ENCODE results near the gene NECAB2. TPM values are rescaled to one million over a fixed set of nuclear protein-coding genes. Genes with fewer than 3 reads are reported as not detected.

The NECAB2 gene
- total and polyA plus RNA-seq, 2 of the 8 experiments (the other 6 are each of a cell fraction or from before 2014, with no cell fraction given), result 3.6 to 4.2 TPM

GRCh38 chr16:83965444-83966152 lies 2.4 kb upstream of the NECAB2 start:
- H4K91ac ChIP-seq (replicated peaks; ENCODE audit: insufficient read length, low read length), result no peak overlapping the region
- no peak overlapping the region for H3K4me3 ChIP-seq (ENCODE audit: extremely low read depth in 1 of 4, insufficient read depth in 2 of 4, low read depth in 3 of 4, low read length in 4 of 4)
- no peaks in the 10 kb centered on the region for H3K79me2 ChIP-seq (ENCODE audit: control insufficient read depth in 1 of 2, insufficient read depth in 2 of 2, low read length in 2 of 2)
- no peak for DNase-seq (ENCODE audit: low read depth in 1 of 2, low spot score in 2 of 2)
- H4K8ac ChIP-seq (ENCODE audit: extremely low read depth, insufficient read depth, low read length), result no peak overlapping the region; the same call in 1 of the 2 replicates
- no peaks in the 10 kb centered on the region for H3K79me1 ChIP-seq (ENCODE audit: low read depth, low read length)
- peaks cover 0 to 11% (median 7%) of the 10 kb centered on the region in 4 experiments; a peak in 6 of 7 replicates for H3K4me1 ChIP-seq (replicated peaks in 1 of 4; ENCODE audit: control insufficient read depth in 3 of 4, insufficient read depth in 4 of 4, low read length in 3 of 4)
- no peak overlapping the region for H2BK15ac ChIP-seq (ENCODE audit: low read length)
- H3K23me2 ChIP-seq (ENCODE audit: low read depth, low read length), result peaks cover 11% of the 10 kb centered on the region; the same call in 1 of the 2 replicates
- FAIRE-seq, result no peak
- no peak overlapping the region for H3K4ac ChIP-seq (replicated peaks; ENCODE audit: insufficient read length, low read depth, low read length)
- no peak overlapping the region for H3K4me2 ChIP-seq (ENCODE audit: insufficient read depth in 1 of 2, low read depth in 2 of 2, low read length in 2 of 2)
- H3K9ac ChIP-seq (replicated peaks in 1 of 4; ENCODE audit: extremely low read depth in 1 of 4, low read depth in 3 of 4, low read length in 3 of 4), result no peak overlapping the region
- H4K20me1 ChIP-seq (replicated peaks in 1 of 2; ENCODE audit: control insufficient read depth in 1 of 2, insufficient read depth in 2 of 2, low read length in 2 of 2), result peaks cover 0 to 3% of the 10 kb centered on the region in 2 experiments
- H2AK5ac ChIP-seq (ENCODE audit: low read depth, low read length), result no peak overlapping the region
- no peak overlapping the region for H4K5ac ChIP-seq (ENCODE audit: insufficient read length, low read depth, low read length)
- H2AFZ ChIP-seq (ENCODE audit: low read length), result no peak overlapping the region
- H3K36me3 ChIP-seq (ENCODE audit: control insufficient read depth in 2 of 4, insufficient read depth in 4 of 4, low read length in 3 of 4), result no peaks in the 10 kb centered on the region
- H3K9me3 ChIP-seq (ENCODE audit: insufficient read depth in 2 of 2, low read depth in 1 of 2, low read length in 1 of 2), result no peaks in the 10 kb centered on the region
- ChIA-PET POLR2A (ENCODE audit: partially characterized antibody) (interaction anchor here (1.3 kb wide), 1 partner anchor 77 kb away, joined by 3 read pairs; the partner anchor contains the start of gene SLC38A8), CTCF (ENCODE audit: partially characterized antibody) (interaction anchor here (1.1 to 16.0 kb wide), 6 partner anchors 10 to 95 kb away, joined by 3 to 366 read pairs (median 28); partner anchors contain the start of gene SLC38A8)
- H2BK5ac ChIP-seq (ENCODE audit: low read depth, low read length), result no peak overlapping the region
- peaks cover 0 to 13% (median 9%) of the 10 kb centered on the region in 4 experiments; a peak in 6 of 7 replicates for H3K27me3 ChIP-seq (replicated peaks in 1 of 4; ENCODE audit: control insufficient read depth in 3 of 4, extremely low read depth in 1 of 4, insufficient read depth in 3 of 4, low read length in 3 of 4)
- H2BK12ac ChIP-seq (ENCODE audit: low read depth, low read length), result no peak overlapping the region
- no peak overlapping the region for H3K27ac ChIP-seq (ENCODE audit: low read depth, low read length)
- H2BK20ac ChIP-seq (ENCODE audit: low read length), result no peak overlapping the region
- no peak overlapping the region for H3K14ac ChIP-seq (ENCODE audit: insufficient read length)
- WGBS, 2 experiments (ENCODE audit: extremely low coverage in 1 of 2, insufficient coverage in 1 of 2, insufficient read length in 1 of 2, insufficient replicate concordance in 2 of 2, low coverage in 1 of 2, low lambda C conversion rate in 2 of 2, missing lambda C conversion rate in 1 of 2), result 89% methylated on average over 35 of the region's 36 CpGs; no CpG with 5 or more reads in 1 of the 2 experiments
- H3K56ac ChIP-seq (replicated peaks; ENCODE audit: insufficient read length, low read depth, low read length), result no peak overlapping the region
- H2BK120ac ChIP-seq (replicated peaks; ENCODE audit: low read depth, low read length), result no peak overlapping the region
- no peak overlapping the region for H3K23ac ChIP-seq (ENCODE audit: insufficient read length)
- TF ChIP-seq RAD21 (IDR thresholded peaks at IDR 0.05 in 1 of 2, conservative IDR thresholded peaks at IDR 0.05 in 1 of 2; ENCODE audit: low read depth in 2 of 2, low read length in 2 of 2), result no peak
- TF ChIP-seq SUZ12 (IDR thresholded peaks at IDR 0.05; ENCODE audit: low read length), result no peak
- no peak for TF ChIP-seq RNF2 (IDR thresholded peaks at IDR 0.05; ENCODE audit: borderline replicate concordance, low read depth, low read length, missing control alignments, poor library complexity, severe bottlenecking)
- no peak for TF ChIP-seq CREB1 (IDR thresholded peaks at IDR 0.05)
- TF ChIP-seq BRCA1 (IDR thresholded peaks at IDR 0.05; ENCODE audit: low read depth, low read length), result no peak
- TF ChIP-seq KDM5A (IDR thresholded peaks at IDR 0.05; ENCODE audit: low read length), result no peak
- no peak for TF ChIP-seq MAX (IDR thresholded peaks at IDR 0.05)
- TF ChIP-seq SIN3A (conservative IDR thresholded peaks at IDR 0.05 in 1 of 2, IDR thresholded peaks at IDR 0.05 in 1 of 2; ENCODE audit: low read depth in 1 of 2, low read length in 2 of 2), result no peak
- no peak for TF ChIP-seq GTF2F1 (IDR thresholded peaks at IDR 0.05; ENCODE audit: borderline replicate concordance, low read depth, low read length)
- no peak overlapping the region for H3K18ac ChIP-seq (ENCODE audit: extremely low read depth, low read length)
